K562 (cell line): ENCODE data around the gene CCDC60. TPM values are rescaled to one million over a fixed set of nuclear protein-coding genes. Genes with fewer than 3 reads are reported as not detected.

ENCODE experiments used
- ATAC-seq: fragments of 200-7000 bp; cut with Tn5 transposase; 3 replicates; pipeline ENCODE4 v1.9.1; 2020; ENCODE audit warnings: moderate library complexity
- BruUV-seq: library from RNA; stranded (reverse); fragments of 400-500 nt; replicated peaks from 2 replicates; lab custom pipeline; 2021; lab: Mats Ljungman, UMichigan
- CTCF ChIA-PET: fragments of 300-600 bp; formaldehyde crosslinking; extraction: SDS; loops from one replicate; lab custom pipeline; 2021; ENCODE audit warnings: low intra/inter-chr PET ratio; lab: Yijun Ruan, JAX
- POLR2A ChIA-PET: fragments of 300-600, 350-650 bp; sonication (Branson Sonifier 250); formaldehyde crosslinking; extraction: SDS; loops from one replicate; lab custom pipeline; 2021; ENCODE audit warnings: antibody characterized with exemption, inconsistent platforms; lab: Yijun Ruan, JAX
- DNase-seq, 4 experiments: peaks; one replicate each; pipeline versions ENCODE4 v3.0.0 to v3.0.0-alpha.2; 2011 to 2018; ENCODE audit warnings: low spot score in 3 of 4, mixed read lengths in 3 of 4; ENCODE audit errors: extremely low read depth in 1 of 4
- FAIRE-seq: peaks from 2 replicates; lab custom pipeline; 2011; peaks lifted over from hg19 to GRCh38; lab: Jason Lieb, UNC
- H2AFZ ChIP-seq: 2 replicates; pipeline ENCODE4 v1.6.0; 2011; ENCODE audit warnings: low read depth, low read length, control low read depth, inconsistent platforms
- H3K27ac ChIP-seq: fragments of 200-600 bp; 3 replicates; pipeline ENCODE4 v1.8.0; 2011; ENCODE audit warnings: low read depth, mild to moderate bottlenecking, control low read depth, inconsistent platforms, low read length, moderate library complexity, mixed read lengths; ENCODE audit errors: extremely low read depth
- H3K27me3 ChIP-seq, 2 experiments: fragments of 300-600 bp in 1 of 2; 2 replicates in 1 of 2; 3 replicates in 1 of 2; pipeline versions ENCODE4 v1.6.0 to v1.8.0; 2011; ENCODE audit warnings: inconsistent platforms in 2 of 2, low read length in 2 of 2, mild to moderate bottlenecking in 1 of 2, mixed read lengths in 1 of 2, moderate library complexity in 1 of 2; ENCODE audit not compliant: control insufficient read depth in 2 of 2, insufficient read depth in 2 of 2
- H3K36me3 ChIP-seq: fragments of 300-600 bp; 3 replicates; pipeline ENCODE4 v1.8.0; 2011; ENCODE audit warnings: mild to moderate bottlenecking, low read length, inconsistent platforms; ENCODE audit not compliant: control insufficient read depth, insufficient read depth
- H3K4me1 ChIP-seq, 2 experiments: fragments of 200-600 bp in 1 of 2; replicated peaks in 1 of 2; 2 replicates in 1 of 2; 3 replicates in 1 of 2; pipeline versions ENCODE4 v1.5.1 to v1.8.0; 2011; ENCODE audit warnings: inconsistent platforms in 2 of 2, low read length in 2 of 2, mild to moderate bottlenecking in 1 of 2, mixed read lengths in 1 of 2, moderate library complexity in 1 of 2; ENCODE audit not compliant: control insufficient read depth in 2 of 2, insufficient read depth in 2 of 2
- H3K4me2 ChIP-seq: 2 replicates; pipeline ENCODE4 v1.6.1; 2011; ENCODE audit warnings: low read length, control low read depth, inconsistent platforms, mixed read lengths; ENCODE audit not compliant: insufficient read depth
- H3K4me3 ChIP-seq: fragments of 200-600 bp; sonication (generic), shearing (Covaris generic); 2 replicates; pipeline ENCODE4 v1.5.1; 2016; ENCODE audit warnings: control low read depth, inconsistent platforms
- H3K79me2 ChIP-seq: fragments of 200-600 bp; 3 replicates; pipeline ENCODE4 v1.8.0; 2011; ENCODE audit warnings: low read length, inconsistent platforms; ENCODE audit not compliant: control insufficient read depth, insufficient read depth
- H3K9ac ChIP-seq, 2 experiments: 2 replicates each; pipeline versions ENCODE4 v1.6.0 to v1.6.1; 2011; ENCODE audit warnings: low read depth in 2 of 2, low read length in 2 of 2, control low read depth in 1 of 2, inconsistent platforms in 1 of 2, mild to moderate bottlenecking in 1 of 2, mixed read lengths in 1 of 2; ENCODE audit not compliant: insufficient read depth in 1 of 2
- H3K9me1 ChIP-seq: one replicate; pipeline ENCODE4 v1.6.0; 2011; ENCODE audit warnings: inconsistent platforms, mild to moderate bottlenecking, low read length, moderate library complexity; ENCODE audit not compliant: control insufficient read depth, insufficient read depth
- H3K9me3 ChIP-seq: replicated peaks from 2 replicates; pipeline ENCODE4 v1.5.1; 2011; ENCODE audit warnings: low read depth, low read length, inconsistent platforms; ENCODE audit not compliant: control insufficient read depth, insufficient read depth
- H4K20me1 ChIP-seq: replicated peaks from 2 replicates; pipeline ENCODE4 v1.6.1; 2011; ENCODE audit warnings: low read length, inconsistent platforms, mixed read lengths; ENCODE audit not compliant: control insufficient read depth, insufficient read depth
- MTA3 ChIP-seq: fragments of 450-650 bp; formaldehyde crosslinking; IDR thresholded peaks from 2 replicates; pipeline ENCODE4 v1.6.1; 2017; ENCODE audit warnings: mild to moderate bottlenecking, borderline replicate concordance
- NR1H2 ChIP-seq: sonication (generic); formaldehyde crosslinking; IDR thresholded peaks from 2 replicates; pipeline ENCODE4 v1.4.0; 2020; ENCODE audit warnings: mild to moderate bottlenecking, missing genetic modification reagents
- POLR2AphosphoS2 ChIP-seq: IDR thresholded peaks from 2 replicates; pipeline ENCODE4 v1.6.1; 2012; ENCODE audit warnings: low read length, improper control_type of control experiment
- U2AF2 ChIP-seq: fragments of 200-400 bp; formaldehyde crosslinking; optimal IDR thresholded peaks from 2 replicates; pipeline ENCODE3; 2017; ENCODE audit warnings: low read depth, mild to moderate bottlenecking, low read length
- ZEB2 ChIP-seq: fragments of 450-650 bp; IDR thresholded peaks from 2 replicates; pipeline ENCODE4 v1.6.1; 2016
- ZNF217 ChIP-seq: sonication (generic); formaldehyde crosslinking; IDR thresholded peaks from 2 replicates; pipeline ENCODE4 v1.8.0; 2022; ENCODE audit warnings: mild to moderate bottlenecking, missing genetic modification reagents
- ZNF512 ChIP-seq: IDR thresholded peaks from 2 replicates; pipeline ENCODE4 v1.6.1; 2016; ENCODE audit warnings: missing genetic modification characterization, missing compliant biosample characterization
- WGBS: fragments of 100-300 bp; shearing (Covaris generic); methylation state at CpG from one replicate; pipeline ENCODE4 v1.1.6; 2016; ENCODE audit warnings: low coverage, mixed read lengths; ENCODE audit not compliant: insufficient coverage; ENCODE audit errors: missing lambda C conversion rate; 5-methylcytosine and 5-hydroxymethylcytosine counted together
- in situ Hi-C: fragments of 300-500 bp; cut with MboI; formaldehyde crosslinking; loops from 4 replicates; pipeline ENCODE4 v1.15.0; 2018; ENCODE audit warnings: inconsistent platforms, mixed read lengths
- intact Hi-C: fragments of 100-400 bp; cut with micrococcal nuclease; formaldehyde crosslinking; loops from 2 replicates; pipeline ENCODE4 v1.14.2; 2022
- polyA plus RNA-seq, 8 experiments: library from polyadenylated mRNA; depleted of rRNA in 4 of 8; stranded (reverse) in 5 of 8; unstranded in 3 of 8; fragments of >200 nt; fragmentation: Nextera tagmentation in 2 of 8; fragmentation: Illumina TruSeq in 1 of 8; extraction: Ambion mirVana in 2 of 8; extraction: Trizol in 1 of 8; gene quantifications; 2 replicates each; pipeline versions ENCODE4 v1.2.1 to v1.2.3, GENCODE V29; 2011 to 2014; ENCODE audit warnings: inconsistent platforms in 1 of 8, missing spikeins in 1 of 8
- total RNA-seq, 7 experiments: library from RNA; depleted of rRNA in 6 of 7; stranded (reverse); fragments of >200 nt in 6 of 7; fragmentation: Illumina TruSeq in 2 of 7; extraction: Trizol in 2 of 7; gene quantifications; 2 replicates each; pipeline versions ENCODE4 v1.2.1 to v1.2.3, GENCODE V29; 2011 to 2021; ENCODE audit warnings: low replicate concordance in 1 of 7

The CCDC60 gene
- total and polyA plus RNA-seq, 9 of the 15 experiments (the other 6 are each of a cell fraction or from before 2014, with no cell fraction given): not detected

- no peak for TF ChIP-seq MTA3
- TF ChIP-seq U2AF2: no peak
- no peak for TF ChIP-seq ZEB2
- TF ChIP-seq, all 486 proteins: peak for 0
Measured at GRCh38 chr12:119448611-119449131, 114.1 kb downstream of the CCDC60 start (continued).

GRCh38 chr12:119450771-119451170 lies 116.2 kb downstream of the CCDC60 start:
- BruUV-seq: no TSS peak
- WGBS: 1% methylated on average over 7 of the region's 7 CpGs
- in situ Hi-C loops: no loop called here

More at GRCh38 chr12:119450771-119451170, 116.2 kb downstream of the CCDC60 start:
- no peak overlapping the region for H3K9ac ChIP-seq
- intact Hi-C loops: no loop called here
- no peaks in the 10 kb centered on the region for H3K79me2 ChIP-seq
- ATAC-seq (no peak), FAIRE-seq (no peak), DNase-seq (no peak)
- ChIA-PET CTCF (no interaction called here), POLR2A (no interaction called here)
- no peak overlapping the region for H3K4me3 ChIP-seq
- no peak for TF ChIP-seq POLR2AphosphoS2
- no peak for TF ChIP-seq ZNF217 (CRISPR knock-in tag)
- no peak for TF ChIP-seq ZNF512
- no peak for TF ChIP-seq NR1H2 (CRISPR knock-in tag)
- H2AFZ ChIP-seq: no peak overlapping the region
- no peaks in the 10 kb centered on the region for H3K4me1 ChIP-seq
- H3K9me1 ChIP-seq: no peaks in the 10 kb centered on the region
- H4K20me1 ChIP-seq: no peaks in the 10 kb centered on the region; the same call in 1 of the 2 replicates
- no peaks in the 10 kb centered on the region for H3K27me3 ChIP-seq
- H3K4me2 ChIP-seq: no peak overlapping the region
- H3K27ac ChIP-seq: no peak overlapping the region
- no peaks in the 10 kb centered on the region for H3K36me3 ChIP-seq
- H3K9me3 ChIP-seq: no peaks in the 10 kb centered on the region
